ENCODE results near the gene TRPT1.

The TRPT1 gene, protein sequence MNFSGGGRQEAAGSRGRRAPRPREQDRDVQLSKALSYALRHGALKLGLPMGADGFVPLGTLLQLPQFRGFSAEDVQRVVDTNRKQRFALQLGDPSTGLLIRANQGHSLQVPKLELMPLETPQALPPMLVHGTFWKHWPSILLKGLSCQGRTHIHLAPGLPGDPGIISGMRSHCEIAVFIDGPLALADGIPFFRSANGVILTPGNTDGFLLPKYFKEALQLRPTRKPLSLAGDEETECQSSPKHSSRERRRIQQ

DNA sequence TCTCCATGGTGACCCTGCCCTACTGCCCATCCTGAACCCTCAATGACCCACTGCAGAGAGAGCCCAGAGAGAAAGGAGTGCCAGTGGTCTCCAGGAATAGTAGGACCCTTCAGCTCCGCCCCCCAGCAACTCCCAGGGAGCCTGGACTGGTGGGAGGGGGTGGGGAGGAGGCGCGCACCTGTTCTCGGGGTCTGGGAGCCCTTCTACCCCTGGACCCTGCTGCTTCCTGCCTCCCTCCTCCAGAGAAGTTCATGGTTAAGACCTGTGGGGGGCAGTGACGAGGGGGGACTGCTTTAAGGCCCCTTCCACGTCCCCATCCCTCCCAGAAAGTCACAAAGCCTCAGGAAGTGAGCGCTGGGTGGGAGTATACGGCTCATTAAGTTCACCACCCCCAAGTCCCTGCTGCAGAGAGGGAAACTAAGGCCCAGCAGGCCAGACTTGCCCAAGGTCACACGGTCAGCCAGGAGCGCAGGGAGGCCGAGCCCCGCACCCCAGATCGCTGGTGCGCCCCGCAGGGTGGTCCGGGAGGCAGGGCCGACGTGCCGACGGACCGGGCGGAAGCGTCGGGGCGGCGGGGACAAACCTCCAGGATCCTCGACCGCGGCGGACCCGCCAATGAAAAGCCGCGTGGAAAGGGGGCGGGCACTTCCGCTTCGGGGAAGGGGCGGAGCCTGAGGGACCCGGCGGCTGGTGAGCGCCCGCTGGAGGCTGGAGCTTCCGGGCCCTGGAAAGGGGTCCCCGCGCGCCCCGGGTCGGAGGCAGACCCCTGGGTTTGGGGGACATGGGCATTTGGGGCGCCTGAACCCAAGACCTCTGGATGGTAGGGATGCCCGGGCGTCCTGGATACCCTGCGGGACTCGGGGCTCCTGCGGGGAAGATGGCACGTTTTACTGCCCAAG lies at the start of gene TRPT1, which contains the start of gene NUDT22:
TSS of gene TRPT1 (minus strand) at position 579 of the 899 bp plus-strand sequence. CDS start at position 253, 326 bp downstream.
TSS of gene NUDT22 (plus strand) at position 667 of the 899 bp plus-strand sequence. CDS start 379 bp downstream, outside the sequence.
- DNase-seq (ENCODE audit: low read depth in 3 of 3): peak; percentile 86 to 95 (median 88)

GRCh38 chr11:64275031-64275800 lies 49.2 kb upstream of the TRPT1 start:
- DNase-seq (ENCODE audit: low read depth in 3 of 3): no peak

DNA sequence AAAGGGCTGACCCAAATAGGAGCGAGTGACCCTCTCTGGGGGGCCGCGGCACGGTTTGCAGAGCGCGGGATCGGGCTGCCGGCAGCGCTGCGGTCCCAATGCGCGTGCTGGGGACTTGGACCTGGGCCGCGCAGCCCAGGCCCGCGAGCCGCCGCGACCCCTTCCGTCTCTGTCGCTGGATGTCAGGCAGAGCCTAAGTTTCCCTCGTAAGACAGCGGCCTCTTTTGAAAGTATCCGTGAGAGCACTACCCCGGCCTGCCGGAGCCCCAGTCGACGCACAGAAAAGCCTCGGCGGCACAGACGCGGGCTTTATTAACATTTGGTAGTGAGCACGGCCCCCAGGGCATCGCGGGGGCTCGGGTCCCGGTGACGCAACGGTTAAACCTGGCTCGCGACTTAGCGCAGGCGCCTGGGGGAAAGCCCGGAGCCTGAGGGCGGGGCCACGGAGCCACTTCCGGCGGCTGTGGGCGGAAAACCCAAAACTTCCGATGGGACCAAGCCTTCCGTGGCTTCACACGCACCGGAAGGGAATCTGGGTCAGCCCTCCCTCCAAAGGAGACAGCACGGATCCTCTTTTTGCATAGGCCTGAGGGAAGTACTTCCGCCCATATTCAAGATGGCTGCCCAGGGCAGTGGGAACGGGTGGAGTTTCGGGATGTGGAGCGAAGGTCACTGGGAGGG lies 43.7 kb upstream of the TRPT1 start:
- peak; percentile 94 to 96 (median 95) for DNase-seq (ENCODE audit: low read depth in 3 of 3)

DNA sequence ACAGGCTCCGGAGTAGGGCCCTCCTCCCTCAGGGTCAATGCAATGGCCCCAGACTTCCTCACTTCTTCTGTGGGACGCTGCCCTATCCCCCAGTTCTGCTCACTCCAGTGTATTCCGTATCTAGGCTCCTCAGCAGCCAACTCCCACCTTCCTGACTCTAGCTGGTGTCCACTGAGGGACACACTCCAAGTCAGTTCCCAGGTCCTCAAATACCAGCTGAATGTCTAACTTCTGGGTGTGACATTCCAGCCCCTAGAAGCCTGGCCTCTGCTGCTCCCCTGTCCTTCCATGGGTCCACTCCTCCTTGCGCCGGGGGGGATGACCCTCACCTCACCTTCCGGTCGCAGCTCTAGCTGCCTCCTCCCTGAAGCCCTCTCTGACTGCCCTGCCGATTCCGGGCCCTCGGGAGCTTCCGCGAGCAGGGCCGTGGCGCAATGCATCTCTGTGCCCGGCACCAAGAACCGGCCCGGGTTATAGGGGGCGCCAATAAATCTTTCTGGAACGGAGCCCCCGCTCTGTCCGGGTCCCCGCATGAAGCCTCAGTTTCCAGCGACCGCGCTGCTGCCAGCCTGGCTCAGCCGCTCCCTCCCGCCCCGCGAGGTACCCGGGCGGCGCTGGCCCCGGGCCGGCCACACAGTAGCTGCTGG lies 43.0 kb upstream of the TRPT1 start:
- no peak for DNase-seq (ENCODE audit: low read depth in 3 of 3)

GRCh38 chr11:64268025-64268892 lies 42.3 kb upstream of the TRPT1 start:
- DNase-seq (ENCODE audit: low read depth in 3 of 3): no peak

- DNase-seq (ENCODE audit: low read depth in 3 of 3): no peak
Observed at GRCh38 chr11:64267207-64267945, 41.4 kb upstream of the TRPT1 start.

DNA sequence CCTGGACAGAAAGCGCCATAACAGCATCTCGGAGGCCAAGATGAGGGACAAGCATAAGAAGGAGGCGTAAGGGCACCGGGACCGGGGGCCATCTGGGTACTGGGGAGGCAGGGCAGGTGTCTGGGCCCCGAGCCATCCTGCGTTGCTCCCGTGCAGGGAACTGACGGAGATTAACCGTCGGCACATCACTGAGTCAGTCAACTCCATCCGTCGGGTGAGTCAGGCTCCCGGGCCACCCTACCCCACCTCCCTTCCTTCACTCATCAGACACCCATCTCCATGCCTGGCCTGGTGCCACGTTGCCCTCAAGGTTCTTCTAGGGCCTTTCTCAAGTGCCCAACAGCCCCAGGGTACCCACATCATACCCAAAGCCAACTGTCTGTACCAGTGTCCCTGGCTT lies 40.4 kb upstream of the TRPT1 start:
- DNase-seq (ENCODE audit: low read depth in 3 of 3): no peak

DNA sequence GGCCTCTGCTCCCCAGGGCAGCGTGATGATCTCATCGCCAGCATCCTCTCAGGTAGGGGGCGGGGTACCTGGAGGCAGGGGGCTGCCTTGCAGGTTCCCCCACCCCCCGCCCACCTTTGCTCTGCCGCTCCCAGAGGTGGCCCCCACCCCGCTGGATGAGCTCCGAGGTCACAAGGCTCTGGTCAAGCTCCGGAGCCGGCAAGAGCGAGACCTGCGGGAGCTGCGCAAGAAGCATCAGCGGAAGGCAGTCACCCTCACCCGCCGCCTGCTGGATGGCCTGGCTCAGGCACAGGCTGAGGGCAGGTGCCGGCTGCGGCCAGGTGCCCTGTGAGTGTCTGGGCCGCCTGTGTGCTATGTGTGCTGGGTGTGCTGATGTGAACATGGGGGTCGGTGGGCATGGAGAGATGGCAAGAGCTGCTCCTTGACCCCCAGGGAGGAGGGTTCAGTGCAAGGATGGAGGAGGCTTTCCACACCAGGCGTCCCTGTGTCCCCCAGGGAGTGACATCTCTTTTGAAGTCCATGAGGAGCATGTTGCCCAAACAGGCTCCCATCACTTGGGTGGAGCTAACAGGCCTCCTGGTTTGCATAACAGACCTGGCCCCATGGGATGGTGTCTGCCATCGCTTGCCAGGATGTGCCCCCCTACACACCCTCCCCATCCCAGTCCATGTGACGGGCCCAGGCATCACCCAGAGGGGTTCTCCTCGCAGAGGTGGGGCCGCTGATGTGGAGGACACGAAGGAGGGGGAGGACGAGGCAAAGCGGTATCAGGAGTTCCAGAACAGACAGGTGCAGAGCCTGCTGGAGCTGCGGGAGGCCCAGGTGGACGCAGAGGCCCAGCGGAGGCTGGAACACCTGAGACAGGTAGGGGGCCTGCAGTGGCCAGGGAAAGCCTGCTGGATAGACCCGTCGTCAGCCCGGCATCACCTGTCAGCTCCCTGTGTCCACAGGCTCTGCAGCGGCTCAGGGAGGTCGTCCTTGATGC lies 39.5 kb upstream of the TRPT1 start:
- DNase-seq (ENCODE audit: low read depth in 3 of 3): no peak

GRCh38 chr11:64264371-64264852 lies 38.4 kb upstream of the TRPT1 start:
- no peak for DNase-seq (ENCODE audit: low read depth in 3 of 3)

GRCh38 chr11:64263947-64264317 lies 37.9 kb upstream of the TRPT1 start:
- DNase-seq (ENCODE audit: low read depth in 3 of 3): no peak

DNA sequence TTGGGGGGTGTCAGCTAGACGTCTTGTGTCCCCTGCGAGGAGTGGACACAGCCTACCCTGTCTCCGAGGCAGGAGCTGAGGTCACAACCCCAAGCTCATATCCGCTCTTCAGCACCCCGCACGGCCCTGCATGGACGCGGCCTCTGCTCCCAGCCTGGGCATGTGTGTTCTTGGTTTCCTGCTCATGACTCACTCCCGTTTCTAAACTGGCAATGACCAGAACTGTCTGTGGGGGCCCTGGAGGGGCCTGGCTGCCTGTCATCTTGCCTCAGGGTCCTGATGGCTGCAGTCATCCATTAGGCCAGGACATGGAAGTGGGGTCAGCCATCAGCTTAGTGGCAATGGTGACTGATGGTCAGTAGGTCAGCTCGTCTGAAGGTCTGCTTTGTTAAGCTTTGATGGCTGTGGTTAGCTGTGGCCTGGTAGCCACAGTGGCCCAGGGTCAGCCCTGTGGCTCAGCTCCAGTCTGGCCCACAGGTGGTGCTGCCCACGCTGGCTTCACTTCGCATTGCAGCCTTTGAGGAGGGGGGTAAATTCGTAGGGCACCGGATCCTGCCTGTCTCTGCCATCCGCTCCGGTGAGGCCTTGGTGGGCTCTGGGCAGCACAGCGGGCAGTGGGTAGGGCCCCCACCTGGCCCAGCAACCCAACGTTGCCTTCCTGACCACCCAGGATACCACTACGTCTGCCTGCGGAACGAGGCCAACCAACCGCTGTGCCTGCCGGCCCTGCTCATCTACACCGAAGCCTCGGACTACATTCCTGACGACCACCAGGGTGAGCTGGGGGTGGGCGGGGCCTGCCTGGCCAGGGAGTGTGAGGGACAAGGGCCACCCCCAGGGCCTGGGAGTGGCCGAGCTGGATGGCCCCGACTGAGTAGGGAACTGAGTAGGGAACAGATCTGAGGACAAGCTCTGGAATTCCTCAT lies 37.3 kb upstream of the TRPT1 start:
- no peak for DNase-seq (ENCODE audit: low read depth in 3 of 3)

DNA sequence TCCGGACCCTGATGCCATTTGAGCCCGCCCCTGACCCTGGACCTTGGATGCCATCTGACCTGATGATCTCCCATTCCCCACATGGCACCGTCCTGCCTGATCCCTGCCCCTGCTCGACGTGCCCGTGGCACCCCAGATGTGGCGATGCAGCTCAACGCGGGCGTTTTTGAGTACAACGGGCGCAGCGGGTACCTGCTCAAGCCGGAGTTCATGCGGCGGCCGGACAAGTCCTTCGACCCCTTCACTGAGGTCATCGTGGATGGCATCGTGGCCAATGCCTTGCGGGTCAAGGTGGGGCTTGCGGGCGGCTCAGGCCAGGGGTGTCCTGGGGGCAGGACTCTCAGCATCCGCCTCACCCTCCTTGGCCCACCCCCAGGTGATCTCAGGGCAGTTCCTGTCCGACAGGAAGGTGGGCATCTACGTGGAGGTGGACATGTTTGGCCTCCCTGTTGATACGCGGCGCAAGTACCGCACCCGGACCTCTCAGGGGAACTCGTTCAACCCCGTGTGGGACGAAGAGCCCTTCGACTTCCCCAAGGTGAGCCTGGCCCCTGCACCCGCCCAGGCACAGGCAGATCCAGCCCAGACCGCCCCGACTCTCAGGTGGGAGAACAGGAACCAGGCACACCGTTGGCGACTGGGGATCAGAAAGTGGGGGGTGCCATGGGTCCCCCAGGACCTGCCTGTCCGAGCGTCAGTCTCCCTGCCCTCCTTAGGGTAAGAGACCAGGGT lies 36.5 kb upstream of the TRPT1 start:
- no peak for DNase-seq (ENCODE audit: low read depth in 3 of 3)

DNA sequence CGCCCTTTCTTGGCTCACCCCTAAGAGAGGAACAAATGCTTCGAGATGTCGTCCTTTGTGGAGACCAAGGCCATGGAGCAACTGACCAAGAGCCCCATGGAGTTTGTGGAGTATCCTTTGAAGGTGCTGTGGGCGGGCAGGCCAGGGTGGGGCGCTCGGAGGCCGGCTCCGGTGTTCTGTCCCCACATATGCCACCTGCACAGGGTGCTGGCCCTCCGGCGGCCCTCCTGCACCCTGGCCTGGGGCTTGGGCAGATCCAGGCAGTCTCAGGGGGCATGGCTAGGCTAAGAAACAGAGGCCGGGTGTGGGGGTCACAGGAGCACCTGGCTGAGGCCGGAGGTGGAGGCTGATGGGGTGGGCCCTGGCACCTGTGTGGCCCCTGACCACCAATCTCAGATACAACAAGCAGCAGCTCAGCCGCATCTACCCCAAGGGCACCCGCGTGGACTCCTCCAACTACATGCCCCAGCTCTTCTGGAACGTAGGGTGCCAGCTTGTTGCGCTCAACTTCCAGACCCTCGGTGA lies 35.6 kb upstream of the TRPT1 start:
- no peak for DNase-seq (ENCODE audit: low read depth in 3 of 3)

DNA sequence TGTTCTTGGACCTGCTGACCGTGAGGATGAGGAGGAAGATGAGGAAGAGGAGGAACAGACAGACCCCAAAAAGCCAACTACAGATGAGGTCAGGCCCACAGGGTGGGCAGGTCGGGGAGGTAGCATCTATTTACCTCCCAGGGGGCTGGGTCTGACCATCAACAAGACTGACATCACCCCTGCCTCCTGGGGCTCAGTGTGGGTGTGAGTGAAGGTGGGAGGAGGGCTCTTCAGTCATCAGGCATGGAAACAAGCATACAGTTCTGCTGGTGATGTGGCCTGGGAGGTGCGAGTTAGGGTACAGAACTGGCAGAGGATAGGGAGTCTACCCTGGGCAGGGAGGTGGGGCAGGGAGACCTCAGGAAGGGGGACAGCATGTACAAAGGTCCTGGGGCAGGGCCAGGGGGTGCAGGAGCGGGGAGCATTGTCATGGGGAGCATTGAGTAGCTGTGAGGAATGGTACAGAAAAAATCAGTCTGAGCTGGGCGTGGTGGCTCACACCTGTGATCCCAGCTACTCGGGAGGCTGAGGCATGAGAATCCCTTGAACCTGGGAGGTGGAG lies 34.2 kb upstream of the TRPT1 start:
- DNase-seq (ENCODE audit: low read depth in 3 of 3): no peak

GRCh38 chr11:64259533-64260067 lies 33.6 kb upstream of the TRPT1 start:
- no peak for DNase-seq (ENCODE audit: low read depth in 3 of 3)
